ENCODE data around the gene ISOC2.

- TF ChIP-seq CTCF (conservative IDR thresholded peaks at IDR 0.05; ENCODE audit: low read depth, low read length), result no peak
- no peak for TF ChIP-seq EZH2 (IDR thresholded peaks at IDR 0.05; ENCODE audit: low read length, unreplicated experiment)
Observed at GRCh38 chr19:55495646-55496349, 34.4 kb upstream of the ISOC2 start.

All from PC-3 (cell line).